ENCODE results near the gene WBP2NL.

WBP2NL gene

DNA sequence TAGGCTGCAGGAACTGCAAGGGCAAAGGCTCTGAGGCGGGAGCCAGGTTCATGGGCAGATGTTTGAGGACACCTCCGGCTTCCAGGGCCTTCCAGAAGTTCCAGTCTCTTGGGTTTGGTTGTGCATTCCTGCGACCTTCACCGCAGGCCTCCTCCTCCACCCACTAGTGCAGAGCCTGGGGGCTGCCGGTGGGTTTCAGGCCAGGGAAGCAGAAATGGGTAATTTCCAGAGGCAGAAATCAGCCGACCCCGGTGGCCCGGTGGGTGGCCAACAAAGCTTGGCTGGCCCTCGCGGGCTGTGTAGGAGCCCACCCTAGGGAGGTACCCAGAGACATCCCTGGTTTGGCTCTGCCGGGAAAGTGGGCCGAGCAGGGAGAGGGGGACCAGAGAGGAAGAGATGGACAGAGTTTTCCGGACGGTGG lies 75.0 kb downstream of the WBP2NL start:
- no peaks in the 10 kb centered on the region for H3K27me3 ChIP-seq (ENCODE audit: insufficient read depth, low read depth)
- no peak overlapping the region for H3K9ac ChIP-seq
- H3K4me2 ChIP-seq: no peak overlapping the region
- H2AFZ ChIP-seq (ENCODE audit: low read depth): no peak overlapping the region
- H3K4me3 ChIP-seq (IDR thresholded peaks at IDR 0.05; ENCODE audit: insufficient read depth, low read depth, low read length): no peak overlapping the region
- peaks cover 14% of the 10 kb centered on the region for H3K4me1 ChIP-seq (ENCODE audit: low read depth, poor library complexity, severe bottlenecking)
- no peaks in the 10 kb centered on the region for H4K20me1 ChIP-seq (ENCODE audit: insufficient read depth)
- H3K79me2 ChIP-seq (ENCODE audit: insufficient read depth, low read depth): no peaks in the 10 kb centered on the region
- no peaks in the 10 kb centered on the region for H3K36me3 ChIP-seq (ENCODE audit: insufficient read depth)
- no peak for TF ChIP-seq CTCF (conservative IDR thresholded peaks at IDR 0.05; ENCODE audit: low read depth, low read length)
- no peak overlapping the region for H3K27ac ChIP-seq

DNA sequence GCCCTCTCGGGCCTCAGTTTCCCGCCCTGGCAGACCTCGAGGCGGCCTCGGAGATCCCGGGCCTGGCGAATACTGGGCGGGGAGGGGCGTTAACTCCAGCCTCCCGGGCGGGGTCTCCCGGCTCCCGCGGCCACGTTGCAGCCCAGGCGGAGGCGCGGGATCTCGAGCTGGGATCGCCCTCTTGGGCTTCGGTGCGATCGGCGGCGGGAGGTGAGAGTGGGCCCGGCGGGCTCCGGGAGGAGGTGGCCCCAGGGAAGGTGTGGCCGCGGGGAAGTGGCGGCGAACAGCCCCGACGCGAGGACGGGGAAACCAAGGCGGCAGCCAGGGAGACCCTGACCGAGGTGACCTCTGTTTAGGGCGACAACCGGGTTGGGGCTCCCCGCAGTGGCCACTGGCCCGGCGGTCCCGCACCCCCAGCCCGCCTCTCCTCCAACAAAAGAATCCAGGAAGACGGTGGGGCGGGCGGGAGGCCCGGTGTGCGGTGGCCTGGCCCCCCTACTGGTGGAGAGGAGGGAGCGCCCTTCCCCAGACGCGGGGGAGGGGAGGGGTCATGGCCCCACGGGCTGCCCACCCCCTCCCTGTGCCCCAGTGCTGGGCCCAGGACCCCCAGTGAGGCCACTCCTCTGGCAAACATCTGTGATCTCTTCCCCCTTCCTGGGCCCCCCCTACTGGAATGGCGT lies 75.7 kb downstream of the WBP2NL start, which contains the start of gene PHETA2:
Gene PHETA2, plus strand, starts transcription at position 117 of the 680 bp plus-strand sequence. CDS start 3,046 bp downstream, outside the sequence.
- H3K79me2 ChIP-seq (ENCODE audit: insufficient read depth, low read depth): no peaks in the 10 kb centered on the region
- H3K36me3 ChIP-seq (ENCODE audit: insufficient read depth): no peaks in the 10 kb centered on the region
- H3K4me1 ChIP-seq (ENCODE audit: low read depth, poor library complexity, severe bottlenecking): peaks cover 14% of the 10 kb centered on the region
- H3K27ac ChIP-seq: no peak within 1 kb of the TSS
- no peak within 1 kb of the TSS for H2AFZ ChIP-seq (ENCODE audit: low read depth)
- H3K27me3 ChIP-seq (ENCODE audit: insufficient read depth, low read depth): no peaks in the 10 kb centered on the region
- no peak within 1 kb of the TSS for H3K4me2 ChIP-seq
- no peaks in the 10 kb centered on the region for H4K20me1 ChIP-seq (ENCODE audit: insufficient read depth)
- no peak within 1 kb of the TSS for H3K4me3 ChIP-seq (IDR thresholded peaks at IDR 0.05; ENCODE audit: insufficient read depth, low read depth, low read length)
- no peak for TF ChIP-seq CTCF (conservative IDR thresholded peaks at IDR 0.05; ENCODE audit: low read depth, low read length)
- no peak within 1 kb of the TSS for H3K9ac ChIP-seq

DNA sequence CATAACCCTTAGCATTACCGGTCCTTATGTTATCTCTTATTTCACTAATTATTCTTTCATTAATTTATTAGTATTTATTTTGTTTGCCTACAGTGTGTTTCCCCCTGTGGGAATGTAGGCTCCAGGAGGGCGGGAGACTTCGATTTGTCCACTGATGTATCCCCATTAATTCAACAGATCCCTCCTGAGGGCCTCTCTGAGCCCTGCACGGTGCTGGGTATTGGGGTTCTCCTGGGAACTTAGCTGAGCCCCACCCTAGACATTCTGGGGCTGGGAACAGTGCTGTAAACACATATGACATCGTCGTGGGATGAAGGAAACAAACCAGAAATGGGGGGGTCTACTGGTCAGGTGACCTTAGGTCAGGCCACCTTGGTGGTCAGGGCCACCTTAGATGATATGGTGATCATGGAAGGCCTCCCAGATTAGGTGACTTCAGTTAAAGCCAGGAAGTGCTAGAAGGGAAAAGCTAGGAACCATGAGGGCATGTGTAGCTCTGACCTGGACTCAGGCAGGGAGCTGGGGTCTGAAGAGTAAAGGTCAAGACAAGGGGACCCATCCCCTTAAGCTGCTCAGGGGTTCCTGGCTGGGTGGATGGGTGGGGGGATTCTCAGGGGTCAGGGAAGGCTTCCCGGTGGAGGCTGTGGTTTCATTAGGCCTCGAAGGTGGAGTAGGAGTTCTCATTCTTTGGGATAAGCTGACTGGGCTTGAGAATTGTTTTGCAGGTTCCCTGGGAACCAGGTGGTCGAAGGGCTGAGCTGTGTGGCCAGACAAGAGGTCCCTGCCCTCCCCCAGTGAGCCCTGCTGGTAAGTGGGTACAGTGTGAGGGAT lies 76.5 kb downstream of the WBP2NL start:
- H3K4me1 ChIP-seq (ENCODE audit: low read depth, poor library complexity, severe bottlenecking): peaks cover 8% of the 10 kb centered on the region
- H3K27me3 ChIP-seq (ENCODE audit: insufficient read depth, low read depth): no peaks in the 10 kb centered on the region
- H3K36me3 ChIP-seq (ENCODE audit: insufficient read depth): no peaks in the 10 kb centered on the region
- H4K20me1 ChIP-seq (ENCODE audit: insufficient read depth): no peaks in the 10 kb centered on the region
- TF ChIP-seq CTCF (conservative IDR thresholded peaks at IDR 0.05; ENCODE audit: low read depth, low read length): no peak
- no peak overlapping the region for H3K4me2 ChIP-seq
- H2AFZ ChIP-seq (ENCODE audit: low read depth): no peak overlapping the region
- H3K9ac ChIP-seq: no peak overlapping the region
- H3K27ac ChIP-seq: no peak overlapping the region
- H3K4me3 ChIP-seq (IDR thresholded peaks at IDR 0.05; ENCODE audit: insufficient read depth, low read depth, low read length): no peak overlapping the region
- H3K79me2 ChIP-seq (ENCODE audit: insufficient read depth, low read depth): peaks cover under 1% of the 10 kb centered on the region; the same call in 1 of the 2 replicates

- Histone ChIP-seq H3K27me3 (ENCODE audit: insufficient read depth, low read depth) (no peaks in the 10 kb centered on the region), H2AFZ (ENCODE audit: low read depth) (no peak overlapping the region), H3K27ac (no peak overlapping the region), H3K36me3 (ENCODE audit: insufficient read depth) (no peaks in the 10 kb centered on the region), H3K4me1 (ENCODE audit: low read depth, poor library complexity, severe bottlenecking) (peaks cover under 1% of the 10 kb centered on the region), H3K4me3 (IDR thresholded peaks at IDR 0.05; ENCODE audit: insufficient read depth, low read depth, low read length) (no peak overlapping the region), H4K20me1 (ENCODE audit: insufficient read depth) (no peaks in the 10 kb centered on the region), H3K79me2 (ENCODE audit: insufficient read depth, low read depth) (peaks cover 11% of the 10 kb centered on the region; the same call in 1 of the 2 replicates), H3K9ac (no peak overlapping the region), H3K4me2 (no peak overlapping the region)
- TF ChIP-seq CTCF (conservative IDR thresholded peaks at IDR 0.05; ENCODE audit: low read depth, low read length): no peak
Measured at GRCh38 chr22:42076764-42077485, 78.3 kb downstream of the WBP2NL start.

Measured in KMS-11 (cell line).